Keratinocyte (primary cell): Measurements from ENCODE around the gene RAPGEF1. TPM values are rescaled to one million over a fixed set of nuclear protein-coding genes. Genes with fewer than 3 reads are reported as not detected.

Source experiments
- DNase-seq: peaks from one replicate; pipeline ENCODE4 v3.0.0-alpha.2; 2011; ENCODE audit warnings: low read depth, missing footprints, low spot score
- FAIRE-seq: peaks from 2 replicates; lab custom pipeline; 2011; peaks lifted over from hg19 to GRCh38; lab: Jason Lieb, UNC
- H2AFZ ChIP-seq: 2 replicates; pipeline ENCODE4 v1.6.0; 2012; ENCODE audit warnings: low read length, control low read depth, inconsistent platforms; ENCODE audit not compliant: control insufficient read depth
- H3K27ac ChIP-seq: 2 replicates; pipeline ENCODE4 v1.5.1; 2011; ENCODE audit warnings: low read length; ENCODE audit not compliant: control insufficient read depth, insufficient read depth
- H3K27me3 ChIP-seq: 3 replicates; pipeline ENCODE4 v1.6.0; 2011; ENCODE audit warnings: low read length; ENCODE audit not compliant: control insufficient read depth, insufficient read depth; ENCODE audit errors: extremely low read depth
- H3K36me3 ChIP-seq, 2 experiments: 2 replicates in 1 of 2; 3 replicates in 1 of 2; pipeline ENCODE4 v1.5.1; 2011; ENCODE audit warnings: low read length in 2 of 2, mild to moderate bottlenecking in 1 of 2; ENCODE audit not compliant: control insufficient read depth in 2 of 2, insufficient read depth in 2 of 2; ENCODE audit errors: extremely low read depth in 1 of 2
- H3K4me1 ChIP-seq: 3 replicates; pipeline ENCODE4 v1.5.1; 2011; ENCODE audit warnings: low read length; ENCODE audit not compliant: control insufficient read depth, insufficient read depth; ENCODE audit errors: extremely low read depth
- H3K4me2 ChIP-seq: 3 replicates; pipeline ENCODE4 v1.6.0; 2011; ENCODE audit warnings: low read depth, low read length; ENCODE audit not compliant: control insufficient read depth, insufficient read depth; ENCODE audit errors: extremely low read depth
- H3K4me3 ChIP-seq, 3 experiments: fragments of 200-600 bp in 1 of 3; sonication (generic) in 1 of 3; 2 replicates in 2 of 3; 3 replicates in 1 of 3; pipeline ENCODE4 v1.5.1; 2011 to 2016; ENCODE audit warnings: low read length in 3 of 3, mild to moderate bottlenecking in 3 of 3, control low read depth in 2 of 3, inconsistent platforms in 1 of 3, low read depth in 1 of 3, mixed read lengths in 1 of 3, mixed run types in 1 of 3, moderate library complexity in 1 of 3; ENCODE audit not compliant: control insufficient read depth in 2 of 3, insufficient read depth in 2 of 3; ENCODE audit errors: extremely low read depth in 1 of 3
- H3K79me2 ChIP-seq: 2 replicates; pipeline ENCODE4 v1.6.0; 2012; ENCODE audit warnings: low read length; ENCODE audit not compliant: control insufficient read depth, insufficient read depth
- H3K9ac ChIP-seq: 3 replicates; pipeline ENCODE4 v1.6.0; 2011; ENCODE audit warnings: low read length; ENCODE audit not compliant: control insufficient read depth, insufficient read depth; ENCODE audit errors: extremely low read depth
- H3K9me1 ChIP-seq: 3 replicates; pipeline ENCODE4 v1.6.0; 2011; ENCODE audit warnings: low read length; ENCODE audit not compliant: control insufficient read depth, insufficient read depth; ENCODE audit errors: extremely low read depth
- H3K9me3 ChIP-seq: 2 replicates; pipeline ENCODE4 v1.5.1; 2012; ENCODE audit warnings: low read depth, low read length; ENCODE audit not compliant: control insufficient read depth
- H4K20me1 ChIP-seq: 3 replicates; pipeline ENCODE4 v1.6.0; 2011; ENCODE audit warnings: low read length; ENCODE audit not compliant: control insufficient read depth, insufficient read depth; ENCODE audit errors: extremely low read depth
- CTCF ChIP-seq, 3 experiments: IDR thresholded peaks in 1 of 3; conservative IDR thresholded peaks in 1 of 3; optimal IDR thresholded peaks in 1 of 3; 2 replicates in 2 of 3; 3 replicates in 1 of 3; pipeline versions ENCODE3 to v1.5.1; 2011; ENCODE audit warnings: low read length in 3 of 3, mild to moderate bottlenecking in 3 of 3, moderate library complexity in 2 of 3, control low read depth in 1 of 3, inconsistent platforms in 1 of 3; ENCODE audit not compliant: insufficient read depth in 2 of 3; ENCODE audit errors: extremely low read depth in 1 of 3
- EZH2 ChIP-seq: IDR thresholded peaks from one replicate; pipeline ENCODE4 v1.6.1; 2012; ENCODE audit warnings: inconsistent platforms, mild to moderate bottlenecking, low read length, moderate library complexity
- dilution Hi-C: fragments of 300-500 bp; cut with MboI; formaldehyde crosslinking; loops from one replicate; pipeline ENCODE4 v1.7.0; 2020; ENCODE audit warnings: low sequenced_read_pairs; ENCODE audit not compliant: extremely low pct_ligation_motif_present
- polyA plus RNA-seq, 5 experiments: library from polyadenylated mRNA; depleted of rRNA in 3 of 5; stranded (reverse) in 3 of 5; stranded (forward) in 1 of 5; unstranded in 1 of 5; fragments of >200 nt; gene quantifications; 1 replicate in 1 of 5; 2 replicates in 3 of 5; 3 replicates in 1 of 5; pipeline versions ENCODE4 v1.2.1 to v1.2.3, GENCODE V29; 2011 to 2012; ENCODE audit warnings: missing spikeins in 2 of 5, low read depth in 1 of 5, low replicate concordance in 1 of 5

The RAPGEF1 gene
- polyA plus RNA-seq, 1 donor (not counting 4 experiments of a cell fraction or from before 2014, with no cell fraction given) = 18.5 TPM

- no peak for TF ChIP-seq CTCF (optimal IDR thresholded peaks at IDR 0.05 in 1 of 3, IDR thresholded peaks at IDR 0.05 in 1 of 3, conservative IDR thresholded peaks at IDR 0.05 in 1 of 3; ENCODE audit: extremely low read depth in 1 of 3, insufficient read depth in 2 of 3, low read length in 3 of 3)
- TF ChIP-seq EZH2 = no peak
- no peaks in the 10 kb centered on the region for H3K79me2 ChIP-seq
- no peaks in the 10 kb centered on the region for H3K9me1 ChIP-seq
- dilution Hi-C loops = no loop called here
- H3K9me3 ChIP-seq = no peaks in the 10 kb centered on the region
- FAIRE-seq (no peak), DNase-seq (no peak)
- H4K20me1 ChIP-seq = no peaks in the 10 kb centered on the region
- H3K4me1 ChIP-seq = no peaks in the 10 kb centered on the region
- H3K4me2 ChIP-seq = no peak overlapping the region
- peaks cover 9 to 30% of the 10 kb centered on the region in 2 experiments for H3K36me3 ChIP-seq
- H2AFZ ChIP-seq = no peak overlapping the region
- no peak overlapping the region for H3K4me3 ChIP-seq
- no peak overlapping the region for H3K27ac ChIP-seq
- H3K27me3 ChIP-seq = no peaks in the 10 kb centered on the region
- no peak overlapping the region for H3K9ac ChIP-seq
Observed at GRCh38 chr9:131583836-131584555, 155.9 kb downstream of the RAPGEF1 start.

- TF ChIP-seq CTCF (optimal IDR thresholded peaks at IDR 0.05 in 1 of 3, IDR thresholded peaks at IDR 0.05 in 1 of 3, conservative IDR thresholded peaks at IDR 0.05 in 1 of 3; ENCODE audit: extremely low read depth in 1 of 3, insufficient read depth in 2 of 3, low read length in 3 of 3) = no peak
- no peak for TF ChIP-seq EZH2
- H3K27me3 ChIP-seq = no peaks in the 10 kb centered on the region
- H3K4me2 ChIP-seq = no peak overlapping the region
- no peak overlapping the region for H3K4me3 ChIP-seq
- H3K9me1 ChIP-seq = no peaks in the 10 kb centered on the region
- no peaks in the 10 kb centered on the region for H3K4me1 ChIP-seq
- no peak for DNase-seq
- no peaks in the 10 kb centered on the region for H3K79me2 ChIP-seq
- no peak overlapping the region for H2AFZ ChIP-seq
- no peak overlapping the region for H3K9ac ChIP-seq
- dilution Hi-C loops = no loop called here
- H3K36me3 ChIP-seq = peaks cover 9 to 28% of the 10 kb centered on the region in 2 experiments
- no peak overlapping the region for H3K27ac ChIP-seq
- no peaks in the 10 kb centered on the region for H3K9me3 ChIP-seq
- no peak for FAIRE-seq
- H4K20me1 ChIP-seq = no peaks in the 10 kb centered on the region
Observed at GRCh38 chr9:131583337-131583645, 156.6 kb downstream of the RAPGEF1 start.
